PFSK-1 (cell line): ENCODE data around the gene HS1BP3.

Source experiments
- FOXP2 ChIP-seq: optimal IDR thresholded peaks from 2 replicates; pipeline ENCODE3; 2011; ENCODE audit warnings: borderline replicate concordance, control low read depth, inconsistent platforms; ENCODE audit not compliant: insufficient read depth; ENCODE audit errors: extremely low read length, extremely low read depth
- POLR2AphosphoS5 ChIP-seq: IDR thresholded peaks from 2 replicates; pipeline ENCODE4 v1.6.1; 2012; ENCODE audit warnings: low read depth, mild to moderate bottlenecking, control low read depth, low read length, moderate library complexity
- REST ChIP-seq, 2 experiments: IDR thresholded peaks; 2 replicates each; pipeline versions ENCODE4 v1.6.1 to v1.8.0; 2011 to 2012; ENCODE audit warnings: low read depth in 2 of 2, low read length in 2 of 2, control low read depth in 1 of 2, inconsistent platforms in 1 of 2, mild to moderate bottlenecking in 1 of 2, moderate library complexity in 1 of 2; ENCODE audit not compliant: insufficient read depth in 1 of 2
- SIN3A ChIP-seq: IDR thresholded peaks from 2 replicates; pipeline ENCODE4 v1.6.1; 2012; ENCODE audit warnings: mild to moderate bottlenecking, low read length, moderate library complexity, borderline replicate concordance; ENCODE audit not compliant: insufficient read depth
- TAF1 ChIP-seq: IDR thresholded peaks from 2 replicates; pipeline ENCODE4 v1.6.1; 2012; ENCODE audit warnings: low read length, control low read depth, borderline replicate concordance; ENCODE audit not compliant: insufficient read depth

The HS1BP3 gene

GRCh38 chr2:20638014-20638413 lies 12.9 kb downstream of the HS1BP3 start:
- no peak for TF ChIP-seq SIN3A
- TF ChIP-seq FOXP2: no peak
- no peak for TF ChIP-seq POLR2AphosphoS5
- no peak for TF ChIP-seq REST (IDR thresholded peaks at IDR 0.05; ENCODE audit: insufficient read depth in 1 of 2, low read depth in 2 of 2, low read length in 2 of 2)
- no peak for TF ChIP-seq TAF1

GRCh38 chr2:20637147-20637546 lies 13.8 kb downstream of the HS1BP3 start:
- TF ChIP-seq FOXP2 (no peak), POLR2AphosphoS5 (no peak), TAF1 (no peak), REST (IDR thresholded peaks at IDR 0.05; ENCODE audit: insufficient read depth in 1 of 2, low read depth in 2 of 2, low read length in 2 of 2) (no peak), SIN3A (no peak)

GRCh38 chr2:20635675-20636584 lies 15.0 kb downstream of the HS1BP3 start:
- TF ChIP-seq FOXP2 (peak; percentile 91), TAF1 (peak; percentile 28; the same call in 1 of the 2 replicates), REST (IDR thresholded peaks at IDR 0.05; ENCODE audit: insufficient read depth in 1 of 2, low read depth in 2 of 2, low read length in 2 of 2) (no peak)

GRCh38 chr2:20635113-20635510 lies 15.8 kb downstream of the HS1BP3 start:
- TF ChIP-seq TAF1 (no peak), POLR2AphosphoS5 (no peak), REST (IDR thresholded peaks at IDR 0.05; ENCODE audit: insufficient read depth in 1 of 2, low read depth in 2 of 2, low read length in 2 of 2) (no peak)
